ENCODE results near the gene CAPN13. TPM values are rescaled to one million over a fixed set of nuclear protein-coding genes. Genes with fewer than 3 reads are reported as not detected.

CAPN13 gene
- polyA plus RNA-seq, 4 donors, result 0.99 to 3.0 (median 2.0) TPM

DNA sequence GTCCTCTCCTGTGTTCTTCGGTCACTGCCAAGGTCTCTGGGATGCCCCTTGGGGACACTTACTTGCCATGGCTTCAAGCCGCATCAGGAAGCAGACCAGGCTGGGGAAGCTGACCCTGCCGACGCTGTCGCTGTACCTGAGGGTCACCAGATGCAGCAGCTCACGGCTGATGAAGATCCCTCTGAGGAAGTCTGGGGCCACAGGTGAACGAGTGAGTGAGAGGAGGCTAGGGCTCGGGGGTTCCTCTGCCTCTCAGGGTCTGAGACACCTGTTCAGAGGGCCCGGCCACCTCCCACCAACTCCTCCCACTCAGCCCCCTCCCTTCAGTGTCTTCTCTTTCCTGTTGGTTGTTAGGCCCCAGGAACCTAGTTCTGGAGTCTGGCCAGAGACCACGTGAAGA, 74.9 kb downstream of the CAPN13 start:
- DNase-seq (ENCODE audit: low read depth in 4 of 4, low spot score in 2 of 4), result no peak

DNA sequence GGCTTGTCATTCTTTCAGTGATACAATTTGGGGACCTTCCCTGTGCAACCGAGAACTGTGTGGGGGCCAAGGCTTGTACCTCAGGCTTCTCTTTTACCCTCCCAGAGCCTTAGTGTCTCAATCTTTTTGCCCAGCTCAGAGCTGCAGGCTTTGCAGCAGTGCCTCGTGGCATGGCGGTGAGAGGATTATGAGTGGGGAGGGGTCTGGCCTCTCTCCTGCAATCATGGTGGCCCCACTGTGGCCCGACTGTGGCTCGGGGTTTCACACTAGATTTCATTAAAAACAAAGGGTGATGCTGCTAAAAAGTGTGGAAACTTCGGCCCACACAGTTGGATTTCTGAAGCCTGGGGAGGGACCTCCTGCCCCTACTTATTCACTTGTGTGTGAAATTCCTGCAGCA, 75.5 kb downstream of the CAPN13 start:
- DNase-seq (ENCODE audit: low read depth in 4 of 4, low spot score in 2 of 4), result no peak

DNA sequence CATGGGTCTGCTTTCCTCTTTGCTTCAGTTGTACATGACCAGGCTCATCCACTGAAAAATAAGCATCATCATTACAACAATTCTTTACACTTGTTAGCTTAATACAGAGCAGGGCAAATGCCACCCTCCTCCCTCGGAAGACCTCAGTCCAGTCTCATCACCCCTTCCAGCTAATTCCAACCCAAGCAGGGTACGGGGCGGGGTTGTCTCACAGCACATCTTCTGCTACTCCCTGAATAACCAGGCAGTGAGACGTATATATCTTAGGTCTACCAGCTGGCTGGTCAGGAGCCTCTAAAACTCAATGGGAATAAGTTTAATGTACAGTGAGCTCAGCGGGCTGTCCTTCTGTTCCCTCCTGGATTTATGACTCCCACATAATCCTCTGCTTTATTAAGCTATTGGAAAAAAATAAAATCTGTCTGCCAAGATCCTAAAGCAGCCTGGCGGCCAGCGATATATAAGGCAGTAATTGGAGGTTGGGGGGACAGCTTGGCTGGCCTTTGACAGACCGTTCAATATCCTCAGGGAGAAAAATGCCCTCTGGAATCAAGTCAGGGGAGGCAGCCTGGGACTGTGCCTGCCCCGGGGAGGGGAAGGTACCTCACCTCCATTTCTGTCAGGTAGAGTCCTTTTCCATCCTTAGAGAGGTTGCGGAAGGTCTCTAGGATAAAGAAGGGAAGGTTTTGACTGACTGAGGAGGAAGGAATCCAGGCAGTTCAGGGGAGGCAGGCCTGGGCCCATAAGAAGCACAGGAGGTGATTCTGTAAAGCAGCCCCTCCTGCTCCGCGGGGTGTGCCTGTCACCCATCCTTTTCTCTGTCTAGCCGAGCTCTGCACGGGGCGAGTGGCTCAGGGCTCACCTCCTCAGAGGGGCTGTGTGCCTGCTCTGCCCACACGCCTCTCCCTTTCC, 76.3 kb downstream of the CAPN13 start:
- no peak for DNase-seq (ENCODE audit: low read depth in 4 of 4, low spot score in 2 of 4)

DNA sequence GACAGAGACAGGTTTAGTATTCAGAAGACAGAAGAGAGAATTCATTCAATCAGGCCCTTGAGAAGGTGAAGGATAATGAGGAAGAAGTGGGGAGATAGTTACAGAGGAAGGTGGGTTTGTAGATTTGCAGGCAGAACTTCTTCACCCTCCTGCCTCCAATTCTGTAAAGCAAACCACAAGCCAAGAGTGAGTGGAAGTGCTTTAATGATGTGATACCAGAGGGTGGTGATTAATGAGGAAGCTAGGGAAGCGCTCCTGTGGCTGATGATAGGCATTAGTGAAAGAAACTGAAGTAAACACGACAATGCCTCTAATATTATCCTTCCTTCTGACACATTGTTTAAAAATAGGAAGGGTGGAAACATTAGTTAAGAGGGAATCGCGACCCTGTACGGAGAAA, 78.2 kb downstream of the CAPN13 start:
- no peak for DNase-seq (ENCODE audit: low read depth in 4 of 4, low spot score in 2 of 4)

DNA sequence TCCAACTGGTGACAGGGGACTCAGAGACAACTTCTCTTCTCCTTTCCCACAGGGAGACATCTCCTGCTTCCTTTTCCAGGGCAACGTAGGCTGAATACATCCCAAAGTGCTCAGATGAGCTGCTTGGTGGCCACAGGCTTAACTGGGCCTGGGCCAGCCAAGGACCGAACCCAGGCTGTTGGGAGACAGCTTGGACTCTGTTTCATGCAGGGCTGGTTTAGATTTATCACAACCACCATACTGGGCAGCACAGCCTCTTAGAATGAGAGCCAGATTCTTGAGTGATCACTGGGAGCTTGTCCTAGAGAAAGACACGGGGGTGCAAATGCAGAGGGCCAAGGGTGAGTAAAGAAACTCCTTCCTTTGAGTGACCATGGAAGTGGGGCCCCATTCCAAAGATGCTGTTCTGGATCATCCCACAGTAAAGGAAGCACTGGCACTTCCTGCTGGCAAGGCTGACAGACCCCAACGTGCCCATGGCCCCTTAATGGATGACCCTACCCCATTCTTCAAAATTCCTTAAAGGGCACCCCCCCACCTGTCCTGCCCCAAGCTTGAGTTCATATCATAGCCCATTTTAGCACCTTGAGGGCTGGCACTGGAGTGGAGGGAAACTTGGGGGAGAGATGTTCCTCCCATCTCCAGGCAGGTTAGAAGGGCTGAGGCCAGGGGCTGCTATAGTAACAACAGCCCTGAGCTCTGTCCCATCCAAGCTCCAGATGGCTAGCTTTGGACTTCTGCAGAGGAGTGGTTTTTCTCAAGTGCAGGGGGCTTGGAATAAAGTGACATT, 84.1 kb downstream of the CAPN13 start:
- no peak for DNase-seq (ENCODE audit: low read depth in 4 of 4, low spot score in 2 of 4)

DNA sequence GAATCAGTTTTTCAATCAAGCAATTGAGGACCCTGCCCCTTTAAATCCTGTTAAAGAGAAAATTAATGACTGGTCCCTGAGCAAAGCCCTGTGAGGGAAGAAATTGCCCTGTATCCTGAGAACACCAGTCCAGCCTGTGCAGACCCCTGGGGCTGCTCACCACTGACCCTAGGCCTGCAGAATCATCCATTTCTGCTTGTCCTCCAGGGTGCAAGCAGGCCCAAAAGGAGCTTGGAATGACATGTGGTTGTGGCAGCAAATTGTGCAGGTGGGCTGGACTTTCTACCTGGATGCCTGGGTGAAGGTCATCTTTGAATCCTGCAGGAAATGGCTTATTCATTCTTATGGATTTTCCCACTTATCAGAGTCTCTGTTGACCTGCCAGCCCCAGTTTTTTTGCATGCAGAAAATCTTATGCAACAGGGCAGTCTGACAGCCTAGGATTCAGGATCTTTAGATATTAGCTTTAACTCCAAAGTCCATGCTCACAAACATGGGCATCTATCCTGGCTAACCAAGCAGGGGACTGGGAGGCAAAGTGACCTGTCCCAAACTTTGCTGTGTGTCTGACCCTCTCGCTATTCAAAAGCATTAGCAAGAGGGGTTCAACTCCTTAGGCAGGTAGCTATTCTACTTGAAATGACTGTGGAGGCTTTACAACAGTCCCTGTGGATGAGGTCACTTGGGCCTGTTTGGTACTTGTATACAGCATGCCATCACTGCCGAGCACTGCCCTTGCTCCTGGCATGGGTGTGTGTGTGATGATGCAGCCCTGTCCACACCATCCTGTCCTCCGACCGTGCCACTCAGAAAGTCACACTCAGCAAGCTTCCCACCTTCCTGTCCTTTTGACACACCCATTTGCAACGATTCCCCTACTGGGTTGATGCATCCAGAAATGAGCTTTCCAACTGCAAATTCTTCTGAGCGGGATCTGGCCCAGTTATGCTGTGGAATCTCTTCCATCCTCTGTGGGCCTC, 85.3 kb downstream of the CAPN13 start:
- DNase-seq (ENCODE audit: low read depth in 4 of 4, low spot score in 2 of 4), result no peak

DNA sequence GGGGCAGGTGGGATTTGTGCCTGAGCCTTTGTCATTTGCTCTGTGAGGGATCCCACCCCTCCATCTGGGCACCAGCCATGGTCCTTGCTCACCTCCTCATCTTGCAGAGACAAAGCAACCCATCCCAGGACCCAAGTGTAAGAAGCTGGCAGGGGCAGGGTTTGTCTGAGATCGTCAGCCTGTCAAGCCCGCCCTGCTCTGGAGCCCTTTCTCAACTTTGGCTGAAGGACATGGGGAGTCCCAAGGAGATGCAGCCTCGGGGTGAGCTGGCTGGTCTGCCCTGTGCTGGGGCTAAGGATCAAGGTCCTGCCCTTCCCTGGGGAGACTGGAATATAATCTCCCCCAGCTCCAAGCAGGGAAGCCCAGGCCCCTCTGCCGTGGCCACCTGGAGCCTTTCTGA, 86.0 kb downstream of the CAPN13 start:
- no peak for DNase-seq (ENCODE audit: low read depth in 4 of 4, low spot score in 2 of 4)

DNA sequence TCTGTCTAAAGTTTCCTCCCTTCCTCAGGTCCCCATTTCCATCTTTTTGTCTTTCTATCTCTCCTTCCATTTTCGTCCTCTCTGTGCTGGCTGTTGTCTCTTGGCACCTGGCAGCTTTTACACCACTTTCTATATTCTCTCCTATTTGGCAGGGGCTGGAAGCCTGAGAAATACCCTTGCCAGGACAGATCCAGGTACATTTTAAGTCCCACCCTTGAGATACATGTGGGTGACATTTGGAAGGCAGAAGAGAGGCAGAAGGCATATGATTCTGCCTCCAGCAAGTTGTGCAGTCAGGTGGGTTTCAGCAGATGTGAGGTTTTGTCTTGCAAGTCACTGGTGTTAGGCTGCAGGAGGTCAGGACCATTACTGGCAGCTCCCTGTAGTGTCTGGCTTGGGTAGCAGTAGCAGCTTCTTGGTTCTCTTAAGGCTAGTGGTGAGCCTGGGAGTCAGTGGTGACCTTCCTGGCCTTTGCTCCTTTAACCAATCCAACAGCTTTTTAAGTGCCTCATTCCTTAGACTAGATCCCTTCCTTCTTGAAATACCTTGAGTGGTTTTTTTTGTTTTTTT, 90.1 kb downstream of the CAPN13 start:
- no peak for DNase-seq (ENCODE audit: low read depth in 4 of 4, low spot score in 2 of 4)

DNA sequence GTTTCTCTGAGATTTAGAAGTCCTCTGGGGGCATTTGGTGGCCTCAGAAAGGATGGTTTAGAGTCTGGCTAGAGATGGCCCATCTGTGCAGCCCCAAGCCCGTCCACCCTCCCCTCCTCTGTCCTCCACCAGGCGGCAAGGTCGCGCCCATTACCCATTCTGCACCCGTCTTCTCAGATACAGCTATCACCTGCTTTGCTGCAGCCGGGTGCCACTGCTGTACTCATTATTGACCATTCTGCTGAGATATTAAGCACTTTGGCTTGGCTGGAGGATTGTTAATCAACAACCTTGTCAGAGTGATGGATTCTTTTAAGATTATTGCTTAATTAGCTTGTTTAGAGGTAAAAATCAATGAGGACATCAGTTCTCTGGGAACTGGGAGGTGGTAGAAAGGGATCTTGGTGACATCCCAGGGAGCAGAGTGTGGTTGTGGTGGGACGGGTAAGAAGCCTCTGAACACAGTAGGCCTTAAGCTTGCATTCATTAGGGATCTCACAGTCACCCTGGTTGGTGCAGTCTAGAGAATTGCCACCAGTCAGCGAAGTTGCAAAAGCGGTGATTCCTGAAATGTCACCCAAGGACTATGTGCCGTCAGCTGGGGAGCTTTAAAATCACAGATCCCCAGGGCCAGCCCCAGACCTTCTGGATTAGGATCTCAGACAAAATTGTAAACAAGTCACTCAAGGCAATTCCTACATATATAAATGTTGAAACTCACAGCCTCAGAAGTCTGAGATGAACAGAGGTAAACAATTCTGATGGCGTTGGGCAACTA, 90.9 kb downstream of the CAPN13 start:
- no peak for DNase-seq (ENCODE audit: low read depth in 4 of 4, low spot score in 2 of 4)

DNA sequence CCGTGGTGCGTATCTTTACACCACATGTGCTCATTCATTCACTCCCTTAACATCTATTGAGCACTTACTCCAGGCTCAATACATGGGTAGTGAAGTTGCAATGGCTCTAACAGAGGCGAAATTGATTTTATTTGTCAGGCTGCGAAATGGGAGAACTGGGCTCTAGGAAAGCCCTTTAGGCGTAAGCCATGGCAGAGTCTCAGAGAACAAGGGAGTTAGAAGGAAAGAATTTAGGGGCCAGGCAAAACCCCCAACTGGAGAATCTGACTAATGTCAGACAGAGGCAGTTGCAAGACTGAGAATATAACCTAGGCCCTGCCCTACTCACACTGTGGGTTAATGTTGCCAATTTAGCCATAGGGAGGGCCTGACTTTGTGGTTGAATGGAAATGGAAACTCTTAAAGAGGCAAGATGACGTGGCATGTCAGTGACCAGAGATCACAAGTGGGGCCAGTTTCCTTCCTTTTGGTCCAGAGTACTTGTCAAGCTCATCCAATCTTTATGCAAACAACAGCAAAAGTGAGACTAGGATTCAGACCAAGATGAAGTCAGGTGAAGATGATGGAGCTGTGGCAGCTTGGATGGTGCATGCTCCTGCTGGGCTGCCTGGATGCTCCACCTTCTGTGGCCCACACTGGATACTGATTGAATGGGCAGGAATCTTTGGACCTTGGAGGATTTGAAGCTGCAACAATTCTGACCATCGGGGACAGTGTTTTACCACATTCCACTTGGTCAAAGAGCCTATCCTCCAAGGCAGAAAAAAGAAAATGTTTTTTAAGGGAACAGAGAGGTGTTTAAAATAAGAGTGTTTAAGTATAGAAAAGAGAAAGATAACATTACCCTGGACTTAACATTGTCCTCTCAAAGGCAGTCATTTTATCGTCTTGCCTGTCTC, 92.2 kb downstream of the CAPN13 start:
- DNase-seq (ENCODE audit: low read depth in 4 of 4, low spot score in 2 of 4), result no peak

DNA sequence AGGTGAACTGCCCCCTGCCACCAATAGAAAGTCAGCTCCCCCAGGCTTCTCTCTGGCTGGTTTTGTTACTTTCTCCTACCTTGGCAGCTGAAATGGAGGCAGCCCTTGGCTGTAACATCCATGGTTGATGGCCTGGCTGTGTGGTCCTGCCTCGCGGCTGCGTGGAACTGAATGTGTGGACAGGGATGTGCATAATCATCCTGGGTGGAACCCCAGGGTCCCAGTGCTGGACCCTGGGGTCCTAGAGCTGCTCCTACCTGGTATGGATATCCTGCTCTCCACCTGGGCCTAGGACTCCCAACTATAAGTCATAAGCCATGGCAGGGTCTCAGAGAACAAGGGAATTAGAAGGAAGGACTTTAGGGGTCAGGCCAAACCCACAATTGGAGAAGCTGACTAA, 93.5 kb downstream of the CAPN13 start:
- DNase-seq (ENCODE audit: low read depth in 4 of 4, low spot score in 2 of 4), result no peak

DNA sequence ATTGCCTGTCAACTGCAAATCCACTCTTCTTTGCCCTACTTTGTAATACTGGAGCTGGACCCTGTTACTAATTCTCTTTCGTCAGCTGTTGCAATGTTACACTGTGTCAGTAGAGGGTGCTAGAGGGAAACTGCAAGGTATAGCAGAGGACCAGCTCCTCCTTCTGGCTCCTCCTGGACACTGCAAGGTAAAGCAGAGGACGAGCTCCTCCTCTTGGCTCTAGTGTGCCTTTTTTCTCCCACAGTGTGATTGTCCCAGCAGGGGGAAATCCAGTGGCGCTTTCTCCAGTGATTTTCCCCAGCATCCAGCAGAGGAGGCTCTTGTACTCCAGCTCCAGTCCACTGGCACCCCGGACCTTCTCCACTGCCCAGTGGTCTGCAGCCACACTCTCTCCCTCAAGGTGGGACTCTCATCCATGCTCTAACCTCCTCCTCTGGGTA, 95.6 kb downstream of the CAPN13 start:
- DNase-seq (ENCODE audit: low read depth in 4 of 4, low spot score in 2 of 4), result peak in 3 of 4 donors; percentile 46 to 73 (median 50)

DNA sequence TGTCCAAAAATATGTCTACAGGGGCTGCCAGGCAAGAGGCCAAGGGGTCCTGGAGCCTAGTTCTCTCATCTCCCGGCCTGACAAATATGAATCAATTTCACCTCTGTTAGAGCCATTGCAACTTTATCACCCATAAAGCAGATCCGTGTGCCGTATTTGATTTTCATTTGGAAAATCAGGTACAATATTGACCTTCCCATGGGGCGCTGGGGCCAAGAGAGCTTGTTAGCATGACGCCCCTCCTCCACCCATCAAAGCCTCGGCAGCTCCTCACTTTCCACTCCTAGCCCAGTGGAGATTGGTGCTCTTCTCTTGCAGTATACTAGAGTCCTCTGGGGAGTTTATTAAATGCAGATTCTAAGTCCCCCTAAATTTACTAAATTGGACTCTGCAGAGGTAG, 96.8 kb downstream of the CAPN13 start:
- DNase-seq (ENCODE audit: low read depth in 4 of 4, low spot score in 2 of 4), result no peak

DNA sequence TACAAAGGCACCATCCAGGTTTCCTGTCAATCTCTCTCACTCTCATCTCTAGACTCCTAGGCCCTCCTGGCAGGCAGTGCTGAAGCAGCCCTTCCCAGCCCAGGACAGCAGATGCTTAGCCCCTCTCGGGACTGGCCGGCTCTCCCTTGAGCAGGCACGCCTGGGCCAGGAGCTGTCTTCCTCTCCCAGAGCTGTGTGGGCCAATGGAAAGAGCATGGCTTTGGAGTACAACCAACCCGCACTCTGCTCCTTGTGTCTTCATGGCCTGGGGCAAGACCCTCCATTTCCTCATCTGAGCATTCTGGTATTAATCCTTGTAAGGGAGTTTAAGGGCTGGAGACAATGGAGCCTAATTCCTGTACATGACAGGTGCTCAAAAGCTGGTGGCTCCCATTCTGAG, 97.2 kb downstream of the CAPN13 start:
- no peak for DNase-seq (ENCODE audit: low read depth in 4 of 4, low spot score in 2 of 4)

DNA sequence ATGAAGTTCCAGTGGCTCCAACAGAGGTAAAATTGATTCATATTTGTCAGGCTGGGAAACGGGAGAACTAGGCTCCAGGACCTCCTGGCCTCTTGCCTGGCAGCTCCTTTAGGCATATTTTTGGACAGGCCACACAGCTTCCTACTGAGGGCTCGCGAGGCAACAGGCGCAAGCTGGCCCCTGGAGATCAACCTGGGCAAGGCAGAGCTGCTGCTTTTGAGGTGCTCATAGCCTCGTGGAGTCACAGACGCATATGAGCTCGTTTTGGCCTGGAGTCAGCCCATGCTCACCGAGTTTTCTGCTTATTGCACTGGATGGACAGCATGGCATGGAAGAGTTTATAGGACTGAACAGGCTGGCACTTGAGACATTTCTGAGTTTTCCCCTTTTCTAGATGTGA, 97.7 kb downstream of the CAPN13 start:
- no peak for DNase-seq (ENCODE audit: low read depth in 4 of 4, low spot score in 2 of 4)

DNA sequence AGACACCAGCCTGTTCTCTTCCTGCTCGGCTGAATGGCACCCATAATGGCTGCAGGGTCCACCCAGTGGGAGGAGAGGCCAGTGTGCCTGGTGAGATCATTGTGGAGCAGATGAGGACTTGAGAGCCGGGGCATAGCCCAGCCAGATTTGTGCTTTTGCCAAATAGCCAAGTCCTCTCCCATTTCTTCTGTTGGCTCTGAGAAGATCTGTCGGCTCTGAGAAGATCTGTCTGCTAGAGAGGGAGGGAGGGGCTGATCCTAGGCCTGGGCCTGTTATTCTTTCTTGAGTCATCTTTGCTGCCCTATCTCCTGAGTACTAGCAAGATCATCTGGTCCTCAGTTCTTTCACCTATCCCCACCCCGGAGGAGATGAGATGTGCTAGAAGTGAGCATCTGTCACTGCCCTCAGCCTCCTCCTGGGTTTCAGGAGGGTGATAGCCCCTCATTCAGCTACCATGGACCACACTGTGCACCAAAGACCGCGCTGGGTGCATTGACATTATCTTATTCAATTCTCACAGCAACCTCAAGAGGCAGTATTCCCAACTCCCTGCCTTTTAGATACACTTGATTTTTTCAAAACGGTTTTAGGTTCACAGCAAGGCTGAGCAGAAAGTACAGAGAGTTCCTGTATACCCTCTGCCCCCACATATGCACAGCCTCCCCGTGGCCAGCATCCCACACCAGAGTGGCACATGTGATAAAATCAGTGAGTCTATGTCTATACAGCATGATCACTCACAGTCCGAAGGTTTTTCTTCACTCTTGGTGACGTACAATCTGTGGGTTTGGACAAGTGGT, 98.6 kb downstream of the CAPN13 start:
- no peak for DNase-seq (ENCODE audit: low read depth in 4 of 4, low spot score in 2 of 4)

DNA sequence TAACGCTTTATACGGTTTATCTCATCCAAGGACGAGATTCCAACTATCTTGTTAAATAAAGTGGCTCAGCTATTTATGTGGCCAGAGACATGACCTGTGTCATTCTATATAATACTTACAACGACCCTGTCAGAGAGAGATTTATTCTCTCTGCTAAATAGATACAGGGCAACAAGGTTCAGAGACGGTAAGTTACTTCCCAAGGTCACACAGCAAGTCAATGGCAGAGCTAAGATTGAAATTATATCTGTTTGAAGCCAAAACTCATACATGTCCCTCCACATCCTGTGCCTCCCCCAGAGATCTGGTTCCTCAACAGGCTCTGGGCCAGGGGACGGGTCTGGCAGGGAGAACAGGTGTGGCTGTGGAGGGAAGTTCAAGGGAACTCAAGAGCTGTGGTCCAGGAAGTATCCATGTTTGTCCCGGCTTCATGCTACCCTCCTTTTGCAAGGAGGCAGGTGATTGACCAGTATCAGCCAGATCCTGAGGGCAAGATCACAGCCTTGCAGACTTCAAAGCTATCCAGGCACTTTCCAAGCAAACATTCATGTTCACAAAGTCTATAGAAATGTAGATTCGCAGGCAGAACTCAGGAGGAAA, 99.8 kb downstream of the CAPN13 start:
- no peak for DNase-seq (ENCODE audit: low read depth in 4 of 4, low spot score in 2 of 4)

All from left renal cortex interstitium (tissue), 4 donors.